ENCODE measurements around the gene FAM13C.

GRCh38 chr10:59358576-59358975 lies 3.8 kb downstream of the FAM13C start:
- no peak for TF ChIP-seq EZH2 (IDR thresholded peaks at IDR 0.05; ENCODE audit: low read length, unreplicated experiment)
- TF ChIP-seq CTCF (conservative IDR thresholded peaks at IDR 0.05; ENCODE audit: low read depth, low read length): no peak
- TF ChIP-seq EZH2phosphoT487 (IDR thresholded peaks at IDR 0.05; ENCODE audit: borderline replicate concordance, low read length): no peak

Data from PC-3 (cell line).